ENCODE results near the gene C10orf143.

Gene C10orf143

GRCh38 chr10:130018265-130018664, 92.4 kb downstream of the C10orf143 start:
- Histone ChIP-seq H3K27me3 (ENCODE audit: insufficient read depth, low read length) (no peaks in the 10 kb centered on the region), H3K27ac (ENCODE audit: low read depth, low read length, poor library complexity, severe bottlenecking) (no peak overlapping the region), H3K4me2 (ENCODE audit: low read length) (no peak overlapping the region), H4K20me1 (ENCODE audit: insufficient read depth, low read length) (no peaks in the 10 kb centered on the region), H3K9ac (ENCODE audit: low read length) (no peak overlapping the region), H3K9me3 (ENCODE audit: low read length) (no peaks in the 10 kb centered on the region), H3K79me2 (ENCODE audit: insufficient read depth, low read length) (no peaks in the 10 kb centered on the region), H3K4me3 (ENCODE audit: low read depth, low read length, poor library complexity, severe bottlenecking) (no peak overlapping the region), H3K4me1 (ENCODE audit: insufficient read depth, low read length, severe bottlenecking) (no peaks in the 10 kb centered on the region), H3K9me2 (ENCODE audit: low read depth, low read length) (no peaks in the 10 kb centered on the region), H3K36me3 (ENCODE audit: insufficient read depth, low read length) (no peaks in the 10 kb centered on the region), H3F3A (ENCODE audit: insufficient read depth, low read length) (no peaks in the 10 kb centered on the region), H2AFZ (ENCODE audit: low read length) (no peak overlapping the region)
- TF ChIP-seq EZH2 (IDR thresholded peaks at IDR 0.05; ENCODE audit: borderline replicate concordance, low read length): no peak
- no peak for TF ChIP-seq CTCF (IDR thresholded peaks at IDR 0.05; ENCODE audit: low read length)

GRCh38 chr10:130017631-130018022, 93.0 kb downstream of the C10orf143 start:
- H3K9me3 ChIP-seq (ENCODE audit: low read length): no peaks in the 10 kb centered on the region
- no peak for TF ChIP-seq CTCF (IDR thresholded peaks at IDR 0.05; ENCODE audit: low read length)
- no peak for TF ChIP-seq EZH2 (IDR thresholded peaks at IDR 0.05; ENCODE audit: borderline replicate concordance, low read length)
- no peak overlapping the region for H2AFZ ChIP-seq (ENCODE audit: low read length)
- no peak overlapping the region for H3K9ac ChIP-seq (ENCODE audit: low read length)
- H3K4me1 ChIP-seq (ENCODE audit: insufficient read depth, low read length, severe bottlenecking): no peaks in the 10 kb centered on the region
- no peak overlapping the region for H3K4me3 ChIP-seq (ENCODE audit: low read depth, low read length, poor library complexity, severe bottlenecking)
- H3K27me3 ChIP-seq (ENCODE audit: insufficient read depth, low read length): no peaks in the 10 kb centered on the region
- no peaks in the 10 kb centered on the region for H4K20me1 ChIP-seq (ENCODE audit: insufficient read depth, low read length)
- H3K79me2 ChIP-seq (ENCODE audit: insufficient read depth, low read length): no peaks in the 10 kb centered on the region
- no peak overlapping the region for H3K27ac ChIP-seq (ENCODE audit: low read depth, low read length, poor library complexity, severe bottlenecking)
- no peaks in the 10 kb centered on the region for H3F3A ChIP-seq (ENCODE audit: insufficient read depth, low read length)
- no peak overlapping the region for H3K4me2 ChIP-seq (ENCODE audit: low read length)
- no peaks in the 10 kb centered on the region for H3K9me2 ChIP-seq (ENCODE audit: low read depth, low read length)
- H3K36me3 ChIP-seq (ENCODE audit: insufficient read depth, low read length): no peaks in the 10 kb centered on the region

GRCh38 chr10:130016993-130017630, 93.5 kb downstream of the C10orf143 start:
- Histone ChIP-seq H3K4me3 (ENCODE audit: low read depth, low read length, poor library complexity, severe bottlenecking) (no peak overlapping the region), H3K4me2 (ENCODE audit: low read length) (no peak overlapping the region), H3K4me1 (ENCODE audit: insufficient read depth, low read length, severe bottlenecking) (no peaks in the 10 kb centered on the region), H3K36me3 (ENCODE audit: insufficient read depth, low read length) (no peaks in the 10 kb centered on the region), H3K9me3 (ENCODE audit: low read length) (no peaks in the 10 kb centered on the region), H3F3A (ENCODE audit: insufficient read depth, low read length) (no peaks in the 10 kb centered on the region), H3K79me2 (ENCODE audit: insufficient read depth, low read length) (no peaks in the 10 kb centered on the region), H3K27ac (ENCODE audit: low read depth, low read length, poor library complexity, severe bottlenecking) (no peak overlapping the region), H4K20me1 (ENCODE audit: insufficient read depth, low read length) (no peaks in the 10 kb centered on the region), H3K9ac (ENCODE audit: low read length) (no peak overlapping the region), H2AFZ (ENCODE audit: low read length) (no peak overlapping the region), H3K27me3 (ENCODE audit: insufficient read depth, low read length) (no peaks in the 10 kb centered on the region), H3K9me2 (ENCODE audit: low read depth, low read length) (no peaks in the 10 kb centered on the region)
- TF ChIP-seq CTCF (IDR thresholded peaks at IDR 0.05; ENCODE audit: low read length) (no peak), EZH2 (IDR thresholded peaks at IDR 0.05; ENCODE audit: borderline replicate concordance, low read length) (no peak)
